HepG2 (cell line): ENCODE measurements around the gene MEGF11. TPM values are rescaled to one million over a fixed set of nuclear protein-coding genes. Genes with fewer than 3 reads are reported as not detected.

Experiments
- ATAC-seq: fragments of 200-7000 bp; cut with Tn5 transposase; 3 replicates; pipeline ENCODE4 v1.9.1; 2020; ENCODE audit warnings: mild to moderate bottlenecking, moderate library complexity
- BruUV-seq: library from RNA; stranded (reverse); fragments of 400-500 nt; replicated peaks from 2 replicates; lab custom pipeline; 2021; lab: Mats Ljungman, UMichigan
- CTCF ChIA-PET: fragments of 300-600 bp; formaldehyde crosslinking; extraction: SDS; loops from one replicate; lab custom pipeline; 2021; ENCODE audit warnings: low total read pairs, inconsistent platforms, low intra/inter-chr PET ratio; lab: Yijun Ruan, JAX
- POLR2A ChIA-PET: fragments of 350-600 bp; sonication (Branson Sonifier 250); formaldehyde crosslinking; loops from one replicate; lab custom pipeline; 2020; ENCODE audit warnings: antibody characterized with exemption, inconsistent platforms; lab: Yijun Ruan, JAX
- DNase-seq: peaks from one replicate; pipeline ENCODE4 v3.0.0-alpha.2; 2015; ENCODE audit warnings: low spot score
- FAIRE-seq: peaks from 3 replicates; lab custom pipeline; 2011; peaks lifted over from hg19 to GRCh38; lab: Jason Lieb, UNC
- H2AFZ ChIP-seq: one replicate; pipeline ENCODE4 v1.6.1; 2011; ENCODE audit warnings: low read length, inconsistent platforms
- H3K27ac ChIP-seq: fragments of 300-600 bp; 3 replicates; pipeline ENCODE4 v1.8.0; 2011; ENCODE audit warnings: mixed run types, mild to moderate bottlenecking, mixed read lengths, low read length, inconsistent platforms; ENCODE audit not compliant: insufficient read depth; ENCODE audit errors: extremely low read length
- H3K27me3 ChIP-seq, 2 experiments: fragments of 200-600 bp in 1 of 2; 2 replicates in 1 of 2; 3 replicates in 1 of 2; pipeline versions ENCODE4 v1.6.0 to v1.8.0; 2011; ENCODE audit warnings: low read length in 2 of 2, mild to moderate bottlenecking in 2 of 2, moderate library complexity in 2 of 2, inconsistent platforms in 1 of 2; ENCODE audit not compliant: insufficient read depth in 2 of 2, control insufficient read depth in 1 of 2
- H3K36me3 ChIP-seq, 2 experiments: fragments of 200-600 bp in 1 of 2; replicated peaks in 1 of 2; 2 replicates in 1 of 2; 3 replicates in 1 of 2; pipeline versions ENCODE4 v1.5.1 to v1.8.0; 2011; ENCODE audit warnings: low read length in 2 of 2, inconsistent platforms in 1 of 2; ENCODE audit not compliant: insufficient read depth in 2 of 2, control insufficient read depth in 1 of 2
- H3K4me1 ChIP-seq: 2 replicates; pipeline ENCODE4 v1.5.1; 2012; ENCODE audit warnings: low read length, inconsistent platforms; ENCODE audit not compliant: insufficient read depth
- H3K4me2 ChIP-seq: 2 replicates; pipeline ENCODE4 v1.6.0; 2011; ENCODE audit warnings: low read depth, low read length, inconsistent platforms
- H3K4me3 ChIP-seq, 3 experiments: fragments of 200-600 bp in 1 of 3; sonication (generic), shearing (Covaris generic) in 1 of 3; replicated peaks in 1 of 3; 2 replicates each; pipeline ENCODE4 v1.5.1; 2011 to 2016; ENCODE audit warnings: low read length in 3 of 3, inconsistent platforms in 2 of 3, low read depth in 2 of 3, mild to moderate bottlenecking in 2 of 3, control low read depth in 1 of 3, mixed read lengths in 1 of 3; ENCODE audit not compliant: insufficient read depth in 1 of 3
- H3K79me2 ChIP-seq: one replicate; pipeline ENCODE4 v1.6.1; 2011; ENCODE audit warnings: low read length, inconsistent platforms; ENCODE audit not compliant: insufficient read depth
- H3K9ac ChIP-seq: 2 replicates; pipeline ENCODE4 v1.6.0; 2011; ENCODE audit warnings: mild to moderate bottlenecking, low read depth, low read length, inconsistent platforms; ENCODE audit not compliant: insufficient read depth
- H3K9me3 ChIP-seq: 2 replicates; pipeline ENCODE4 v1.5.1; 2012; ENCODE audit warnings: mild to moderate bottlenecking, low read length
- H4K20me1 ChIP-seq: 2 replicates; pipeline ENCODE4 v1.6.0; 2011; ENCODE audit warnings: inconsistent platforms, mild to moderate bottlenecking, low read length, moderate library complexity; ENCODE audit not compliant: insufficient read depth
- FIP1L1 ChIP-seq: fragments of 200-400 bp; formaldehyde crosslinking; IDR thresholded peaks from 2 replicates; pipeline ENCODE4 v1.6.1; 2018; ENCODE audit warnings: low read depth, mild to moderate bottlenecking, low read length, moderate library complexity, borderline replicate concordance; ENCODE audit not compliant: insufficient read depth
- IKZF4 ChIP-seq: sonication (generic); formaldehyde crosslinking; IDR thresholded peaks from 2 replicates; pipeline ENCODE4 v1.5.1; 2020; ENCODE audit warnings: borderline replicate concordance, mild to moderate bottlenecking, low read depth, missing genetic modification reagents; ENCODE audit errors: not compliant biosample characterization
- IRF1 ChIP-seq: sonication (generic); formaldehyde crosslinking; IDR thresholded peaks from 2 replicates; pipeline ENCODE4 v1.4.0; 2020; ENCODE audit warnings: low read depth, mild to moderate bottlenecking, missing genetic modification reagents
- MLXIP ChIP-seq: sonication (generic); formaldehyde crosslinking; IDR thresholded peaks from 2 replicates; pipeline ENCODE4 v1.9.0; 2021; ENCODE audit warnings: missing genetic modification reagents, borderline replicate concordance
- NFAT5 ChIP-seq: sonication (generic); formaldehyde crosslinking; IDR thresholded peaks from 2 replicates; pipeline ENCODE4 v1.4.0; 2020; ENCODE audit warnings: missing genetic modification reagents
- NFKB2 ChIP-seq: sonication (generic); formaldehyde crosslinking; IDR thresholded peaks from 2 replicates; pipeline ENCODE4 v1.4.0; 2020; ENCODE audit warnings: missing genetic modification reagents, borderline replicate concordance
- ZBTB42 ChIP-seq: sonication (generic); formaldehyde crosslinking; IDR thresholded peaks from 2 replicates; pipeline ENCODE4 v1.5.0; 2020; ENCODE audit warnings: mild to moderate bottlenecking, missing genetic modification reagents
- ZNF296 ChIP-seq: sonication (generic); formaldehyde crosslinking; conservative IDR thresholded peaks from 2 replicates; pipeline ENCODE4 v1.5.0; 2020; ENCODE audit warnings: mild to moderate bottlenecking, missing genetic modification reagents
- ZNF350 ChIP-seq: sonication (generic); formaldehyde crosslinking; IDR thresholded peaks from 2 replicates; pipeline ENCODE4 v1.4.0; 2020; ENCODE audit warnings: mild to moderate bottlenecking, low read depth, missing genetic modification reagents, borderline replicate concordance
- ZNF605 ChIP-seq: sonication (generic); formaldehyde crosslinking; IDR thresholded peaks from 2 replicates; pipeline ENCODE4 v1.8.0; 2022; ENCODE audit warnings: mild to moderate bottlenecking, missing genetic modification reagents
- WGBS: methylation state at CpG from one replicate; pipeline ENCODE4 v1.1.6; 2017; ENCODE audit warnings: low lambda C conversion rate; 5-methylcytosine and 5-hydroxymethylcytosine counted together
- in situ Hi-C: cut with HindIII; loops from 2 replicates; pipeline ENCODE4 v1.10.0; 2017; ENCODE audit warnings: low pct_unique_long_range_greater_than_20kb; ENCODE audit not compliant: extremely low pct_ligation_motif_present
- intact Hi-C: fragments of 100-400 bp; cut with micrococcal nuclease; formaldehyde crosslinking; loops from one replicate; pipeline ENCODE4 v1.10.0; 2022; ENCODE audit not compliant: unreplicated experiment
- polyA plus RNA-seq, 8 experiments: library from polyadenylated mRNA; depleted of rRNA in 3 of 8; stranded (reverse) in 7 of 8; unstranded in 1 of 8; fragments of >200 nt; fragmentation: Illumina TruSeq in 4 of 8; extraction: Trizol in 4 of 8; gene quantifications; 2 replicates each; pipeline versions ENCODE4 v1.2.1 to v1.2.3, GENCODE V29; 2011 to 2016; ENCODE audit warnings: low read depth in 4 of 8, missing spikeins in 1 of 8, mixed read lengths in 1 of 8; ENCODE audit not compliant: insufficient read depth in 1 of 8
- total RNA-seq, 5 experiments: library from RNA; depleted of rRNA; stranded (reverse); fragments of >200 nt; fragmentation: Illumina TruSeq; extraction: Trizol; gene quantifications; 2 replicates each; pipeline ENCODE4 v1.2.3, GENCODE V29; 2016; ENCODE audit warnings: low read depth in 1 of 5

Gene MEGF11
- total and polyA plus RNA-seq, 2 of the 13 experiments (the other 11 are each of a cell fraction or from before 2014, with no cell fraction given): not detected

GRCh38 chr15:66285533-66286280, 32.2 kb upstream of the MEGF11 start:
- Histone ChIP-seq H3K79me2 (no peaks in the 10 kb centered on the region), H3K27ac (no peak overlapping the region), H2AFZ (no peak overlapping the region), H3K36me3 (no peaks in the 10 kb centered on the region), H3K9ac (no peak overlapping the region), H3K9me3 (no peaks in the 10 kb centered on the region), H3K4me3 (no peak overlapping the region), H3K27me3 (no peaks in the 10 kb centered on the region; a peak in 1 of 5 replicates), H3K4me2 (no peak overlapping the region), H3K4me1 (peaks cover 14% of the 10 kb centered on the region), H4K20me1 (no peaks in the 10 kb centered on the region)
- ChIA-PET CTCF (interaction anchor here (1.2 kb wide), 1 partner anchor 690 kb away, joined by 3 read pairs; no protein-coding TSS in a partner anchor), POLR2A (no interaction called here)
- DNase-seq (no peak), ATAC-seq (no peak), FAIRE-seq (no peak)
- WGBS: 87% methylated on average over 5 of the region's 6 CpGs
- in situ Hi-C loops (loop anchor here (5.0 kb wide), 1 partner anchor 33 kb away; the partner anchor contains the start of gene MEGF11), intact Hi-C loops (no loop called here)
- no peak for TF ChIP-seq IKZF4
- TF ChIP-seq NFKB2 (CRISPR knock-in tag): no peak
- TF ChIP-seq ZNF296 (CRISPR knock-in tag): no peak
- no peak for TF ChIP-seq IRF1 (CRISPR knock-in tag)
- no peak for TF ChIP-seq ZBTB42 (CRISPR knock-in tag)
- no peak for TF ChIP-seq NFAT5 (CRISPR knock-in tag)
- no peak for TF ChIP-seq ZNF350 (CRISPR knock-in tag)
- TF ChIP-seq FIP1L1: no peak
- TF ChIP-seq MLXIP (CRISPR knock-in tag): no peak
- no peak for TF ChIP-seq ZNF605
- BruUV-seq: no TSS peak
